SU-DHL-6 (cell line): ENCODE data around the gene UBL3.

Source experiments
- H2AFZ ChIP-seq: fragments of 200-600 bp; sonication (generic); 2 replicates; pipeline ENCODE4 v1.6.1; 2014; ENCODE audit warnings: low read depth, mild to moderate bottlenecking, moderate library complexity, mixed read lengths, antibody characterized with exemption, low read length; ENCODE audit not compliant: severe bottlenecking
- H3F3A ChIP-seq: fragments of 200-600 bp; shearing (Covaris generic); 2 replicates; pipeline ENCODE4 v1.6.0; 2016; ENCODE audit warnings: antibody characterized with exemption, mild to moderate bottlenecking; ENCODE audit not compliant: insufficient read depth
- H3K27ac ChIP-seq: fragments of 200-600 bp; sonication (generic); 2 replicates; pipeline ENCODE4 v1.5.1; 2016; ENCODE audit warnings: low read depth, mild to moderate bottlenecking, low read length, moderate library complexity, mixed read lengths
- H3K27me3 ChIP-seq: fragments of 200-600 bp; sonication (generic), shearing (Covaris generic); 2 replicates; pipeline ENCODE4 v1.6.0; 2014; ENCODE audit warnings: mild to moderate bottlenecking, low read length
- H3K36me3 ChIP-seq: fragments of 200-600 bp; sonication (generic); 2 replicates; pipeline ENCODE4 v1.6.1; 2014; ENCODE audit warnings: mild to moderate bottlenecking, low read length, mixed read lengths
- H3K4me2 ChIP-seq: fragments of 300-600, 200-600 bp; shearing (Covaris generic), sonication (generic); 2 replicates; pipeline ENCODE4 v1.6.0; 2014; ENCODE audit warnings: low read length, low read depth, mild to moderate bottlenecking; ENCODE audit not compliant: poor library complexity, severe bottlenecking
- H3K4me3 ChIP-seq: fragments of 200-600 bp; sonication (generic); 2 replicates; pipeline ENCODE4 v1.5.1; 2014; ENCODE audit warnings: antibody characterized with exemption, low read length, mild to moderate bottlenecking, mixed read lengths; ENCODE audit not compliant: insufficient read depth, poor library complexity, severe bottlenecking
- H3K79me2 ChIP-seq: fragments of 200-600 bp; sonication (generic); 2 replicates; pipeline ENCODE4 v1.6.1; 2014; ENCODE audit warnings: mild to moderate bottlenecking, low read length, moderate library complexity; ENCODE audit not compliant: insufficient read depth
- H3K9ac ChIP-seq: fragments of 200-600 bp; sonication (generic); 2 replicates; pipeline ENCODE4 v1.7.0; 2014; ENCODE audit warnings: mild to moderate bottlenecking, low read length
- H3K9me2 ChIP-seq: fragments of 200-600 bp; sonication (generic); replicated peaks from 2 replicates; pipeline ENCODE4 v1.6.1; 2014; ENCODE audit warnings: low read length; ENCODE audit not compliant: insufficient read depth
- H3K9me3 ChIP-seq: fragments of 200-600 bp; sonication (generic); 2 replicates; pipeline ENCODE4 v1.6.1; 2014; ENCODE audit warnings: low read length, mixed read lengths; ENCODE audit not compliant: insufficient read depth
- H4K20me1 ChIP-seq: fragments of 200-600 bp; sonication (generic); 2 replicates; pipeline ENCODE4 v1.6.1; 2014; ENCODE audit warnings: low read depth, mild to moderate bottlenecking, antibody characterized with exemption, low read length, moderate library complexity, mixed read lengths
- EZH2phosphoT487 ChIP-seq: fragments of 200-600 bp; sonication (generic), shearing (Covaris generic); conservative IDR thresholded peaks from 2 replicates; pipeline ENCODE4 v1.6.1; 2018; ENCODE audit warnings: mild to moderate bottlenecking, antibody characterized with exemption, low read length, moderate library complexity, mixed read lengths
- TF ChIP-seq, protein P1 (sequence below): fragments of 200-600 bp; sonication (generic); IDR thresholded peaks from one replicate; pipeline ENCODE4 v1.5.1; 2017; ENCODE audit warnings: antibody characterized with exemption, mild to moderate bottlenecking, low read length, moderate library complexity; ENCODE audit not compliant: insufficient read depth, poor library complexity, severe bottlenecking

Gene UBL3

DNA sequence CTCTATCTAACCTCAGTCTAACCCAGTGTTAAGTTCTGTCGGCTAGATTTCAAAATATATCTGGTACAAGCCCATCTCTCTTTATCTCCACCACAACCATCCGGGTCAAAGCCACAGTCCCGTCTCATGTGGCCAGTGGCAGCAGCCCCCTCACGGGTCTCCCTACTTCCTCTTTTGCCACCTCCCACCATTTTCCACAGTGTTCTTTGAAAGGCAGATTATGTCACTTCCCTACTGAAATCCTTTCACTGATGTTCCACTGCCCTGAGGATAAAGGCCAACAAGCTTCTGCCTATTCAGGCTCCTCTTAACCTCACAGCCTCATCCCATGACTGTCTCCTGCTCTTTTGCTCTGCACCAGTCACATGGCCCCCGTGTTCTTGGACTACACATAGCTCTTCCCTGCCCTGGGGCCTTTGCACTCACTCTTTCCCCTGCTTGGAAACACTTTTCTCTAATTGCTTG is 117.2 kb downstream of the UBL3 start:
- Histone ChIP-seq H4K20me1 (no peaks in the 10 kb centered on the region), H2AFZ (no peak overlapping the region), H3K27ac (no peak overlapping the region), H3K36me3 (no peaks in the 10 kb centered on the region), H3F3A (no peaks in the 10 kb centered on the region), H3K27me3 (no peaks in the 10 kb centered on the region), H3K9me2 (no peaks in the 10 kb centered on the region), H3K4me3 (no peak overlapping the region), H3K4me2 (no peak overlapping the region), H3K9me3 (no peaks in the 10 kb centered on the region), H3K79me2 (no peaks in the 10 kb centered on the region), H3K9ac (no peak overlapping the region)
- no peak for TF ChIP-seq EZH2phosphoT487
- TF ChIP-seq, protein P1, sequence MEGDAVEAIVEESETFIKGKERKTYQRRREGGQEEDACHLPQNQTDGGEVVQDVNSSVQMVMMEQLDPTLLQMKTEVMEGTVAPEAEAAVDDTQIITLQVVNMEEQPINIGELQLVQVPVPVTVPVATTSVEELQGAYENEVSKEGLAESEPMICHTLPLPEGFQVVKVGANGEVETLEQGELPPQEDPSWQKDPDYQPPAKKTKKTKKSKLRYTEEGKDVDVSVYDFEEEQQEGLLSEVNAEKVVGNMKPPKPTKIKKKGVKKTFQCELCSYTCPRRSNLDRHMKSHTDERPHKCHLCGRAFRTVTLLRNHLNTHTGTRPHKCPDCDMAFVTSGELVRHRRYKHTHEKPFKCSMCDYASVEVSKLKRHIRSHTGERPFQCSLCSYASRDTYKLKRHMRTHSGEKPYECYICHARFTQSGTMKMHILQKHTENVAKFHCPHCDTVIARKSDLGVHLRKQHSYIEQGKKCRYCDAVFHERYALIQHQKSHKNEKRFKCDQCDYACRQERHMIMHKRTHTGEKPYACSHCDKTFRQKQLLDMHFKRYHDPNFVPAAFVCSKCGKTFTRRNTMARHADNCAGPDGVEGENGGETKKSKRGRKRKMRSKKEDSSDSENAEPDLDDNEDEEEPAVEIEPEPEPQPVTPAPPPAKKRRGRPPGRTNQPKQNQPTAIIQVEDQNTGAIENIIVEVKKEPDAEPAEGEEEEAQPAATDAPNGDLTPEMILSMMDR = no peak

DNA sequence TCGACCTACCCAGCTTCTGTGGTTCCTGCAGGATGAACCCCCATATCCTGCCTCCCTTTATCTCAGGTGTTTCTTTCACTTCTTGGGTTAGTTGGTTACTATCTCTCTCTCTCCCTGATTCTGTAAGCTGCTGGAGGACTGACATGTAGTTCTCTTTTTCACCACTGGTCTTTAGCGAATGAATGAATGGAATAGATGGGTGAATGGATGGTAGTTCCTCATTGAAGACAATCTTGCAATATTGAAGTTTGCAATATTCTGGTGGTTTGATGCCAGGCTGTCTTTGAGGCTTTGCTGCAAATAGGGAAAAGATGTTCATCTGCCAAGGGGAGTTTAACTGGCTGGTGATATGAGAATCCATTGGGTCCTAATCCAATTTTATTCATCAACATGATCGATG is 120.2 kb downstream of the UBL3 start:
- Histone ChIP-seq H3K9ac (no peak overlapping the region), H3K36me3 (no peaks in the 10 kb centered on the region), H3K27me3 (no peaks in the 10 kb centered on the region), H3K79me2 (no peaks in the 10 kb centered on the region), H3K9me2 (no peaks in the 10 kb centered on the region), H3K4me3 (no peak overlapping the region), H2AFZ (no peak overlapping the region), H3F3A (no peaks in the 10 kb centered on the region), H3K4me2 (no peak overlapping the region), H3K9me3 (no peaks in the 10 kb centered on the region), H4K20me1 (no peaks in the 10 kb centered on the region), H3K27ac (no peak overlapping the region)
- TF ChIP-seq, protein P1 = no peak
- TF ChIP-seq EZH2phosphoT487 = no peak

DNA sequence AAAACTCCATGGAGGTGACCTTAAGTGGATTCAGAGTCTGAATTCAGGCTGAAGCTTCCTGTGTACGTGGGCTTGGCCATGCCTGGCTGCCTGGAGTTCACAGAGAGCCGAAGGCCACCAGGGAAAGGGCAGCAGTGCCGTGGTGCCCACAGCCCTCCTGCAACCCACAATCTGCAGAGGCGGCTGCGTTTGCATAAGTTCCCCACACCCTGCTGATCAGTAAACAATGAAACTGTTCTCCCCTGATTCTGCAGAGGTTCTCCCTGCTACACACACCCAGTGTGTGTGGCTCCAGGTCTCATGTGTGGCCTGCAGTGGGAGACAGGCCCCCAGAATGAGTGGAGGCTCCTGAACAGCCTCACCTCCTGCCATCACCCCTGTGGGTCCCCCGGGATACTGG is 128.0 kb downstream of the UBL3 start:
- H3K4me2 ChIP-seq = no peak overlapping the region
- no peaks in the 10 kb centered on the region for H3K9me2 ChIP-seq
- no peaks in the 10 kb centered on the region for H3K79me2 ChIP-seq
- no peaks in the 10 kb centered on the region for H3K36me3 ChIP-seq
- H2AFZ ChIP-seq = no peak overlapping the region
- H3K9ac ChIP-seq = no peak overlapping the region
- no peak for TF ChIP-seq EZH2phosphoT487
- TF ChIP-seq, protein P1 = no peak
- H3K27me3 ChIP-seq = no peaks in the 10 kb centered on the region
- H3F3A ChIP-seq = no peaks in the 10 kb centered on the region
- no peaks in the 10 kb centered on the region for H3K9me3 ChIP-seq
- H3K4me3 ChIP-seq = no peak overlapping the region
- H3K27ac ChIP-seq = no peak overlapping the region
- no peaks in the 10 kb centered on the region for H4K20me1 ChIP-seq
